HG03280 (cell line): ENCODE measurements around the gene GCNT1.
"Not testable (repeated sequence)": the region's sequence is repeated elsewhere in the genome, so short reads cannot be mapped to it uniquely, and the experiment has no call there.

Source experiments
- ATAC-seq: cut with Tn5 transposase; IDR thresholded peaks from one replicate; pipeline ENCODE4 v1.9.1; 2021; ENCODE audit warnings: mild to moderate bottlenecking, moderate library complexity; ENCODE audit not compliant: unreplicated experiment

The GCNT1 gene

DNA sequence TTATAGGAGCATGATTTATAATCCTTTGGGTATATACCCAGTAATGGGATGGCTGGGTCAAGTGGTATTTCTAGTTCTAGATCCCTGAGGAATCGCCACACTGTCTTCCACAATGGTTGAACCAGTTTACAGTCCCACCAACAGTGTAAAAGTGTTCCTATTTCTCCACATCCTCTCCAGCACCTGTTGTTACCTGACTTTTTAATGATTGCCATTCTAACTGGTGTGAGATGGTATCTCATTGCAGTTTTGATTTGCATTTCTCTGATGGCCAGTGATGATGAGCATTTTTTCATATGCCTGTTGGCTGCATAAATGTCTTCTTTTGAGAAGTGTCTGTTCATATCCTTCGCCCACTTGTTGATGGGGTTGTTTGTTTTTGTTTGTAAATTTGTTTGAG lies 20.4 kb downstream of the GCNT1 start:
- ATAC-seq = not testable (repeated sequence)

DNA sequence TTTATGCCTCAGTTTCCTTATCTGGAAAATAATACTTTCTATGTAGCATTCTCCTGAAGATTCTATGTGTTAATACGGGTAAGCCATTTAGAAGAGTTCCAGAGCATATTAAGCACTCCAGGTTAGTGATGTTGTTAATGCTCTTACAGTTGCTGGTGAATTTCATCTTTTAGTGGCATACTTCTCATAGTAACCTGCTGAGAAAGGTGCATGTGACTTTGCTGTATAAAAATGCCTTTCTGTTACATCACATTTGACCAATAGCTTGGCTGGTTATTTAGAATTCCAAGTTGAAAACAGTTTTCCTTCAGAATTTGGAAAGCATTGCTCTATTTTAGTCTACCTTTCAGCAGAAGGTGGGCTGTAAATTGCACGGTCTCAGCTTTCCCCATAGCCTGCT lies 27.2 kb downstream of the GCNT1 start:
- no peak for ATAC-seq

DNA sequence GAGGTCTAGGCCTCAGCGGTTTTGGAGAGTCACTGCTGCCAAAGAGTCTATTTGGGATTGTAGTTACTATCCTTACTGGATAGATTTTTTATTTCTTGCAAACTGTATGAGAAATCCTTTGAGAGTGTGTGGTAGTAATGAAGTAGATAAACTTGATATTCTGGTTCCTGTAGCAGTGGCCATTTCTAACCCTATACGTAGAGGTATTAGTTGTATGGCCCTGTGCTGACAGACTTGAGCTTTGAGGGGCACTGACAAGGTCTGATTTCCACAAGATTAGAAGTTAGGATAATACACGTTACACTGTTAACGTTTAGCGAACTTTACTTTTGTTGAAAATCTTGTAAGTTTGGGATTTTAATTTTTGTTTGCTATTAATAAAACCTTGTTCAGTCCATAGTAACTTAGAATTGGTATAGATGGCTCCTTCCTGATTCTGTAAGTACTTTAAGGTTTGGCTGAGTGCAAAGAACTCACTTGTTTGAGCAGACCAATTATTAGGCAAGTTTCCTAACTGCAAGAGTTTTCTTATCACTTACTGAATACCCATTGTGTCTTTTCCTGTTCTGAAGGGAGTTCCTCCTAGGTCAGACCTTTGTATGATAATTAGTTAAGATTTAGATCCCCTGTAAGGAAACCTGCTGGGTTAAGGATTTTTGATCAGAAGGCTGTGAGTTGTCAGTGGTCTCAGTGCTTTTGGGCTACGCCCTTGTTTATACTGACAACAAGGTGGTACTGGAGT lies 31.4 kb downstream of the GCNT1 start:
- ATAC-seq = no peak

DNA sequence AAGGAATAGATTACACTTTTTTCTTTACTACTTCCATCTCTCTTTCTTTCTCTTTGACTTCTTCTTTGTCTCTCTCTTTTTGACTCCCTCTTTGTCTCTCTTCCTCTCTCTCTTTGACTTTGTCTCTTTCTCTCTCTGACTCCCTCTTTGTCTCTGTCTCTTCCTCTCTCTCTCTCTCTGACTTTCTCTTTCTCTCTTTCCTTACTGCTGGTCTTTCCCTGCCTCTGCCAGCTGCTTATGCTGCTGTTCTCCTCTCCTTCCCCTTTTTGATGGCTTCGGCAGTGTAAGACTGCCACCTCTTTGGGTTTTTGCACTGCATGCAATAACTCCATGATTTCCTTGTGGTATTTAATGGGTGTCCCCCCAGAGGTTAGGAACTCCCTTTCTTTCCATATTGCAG lies 32.1 kb downstream of the GCNT1 start:
- ATAC-seq = not testable (repeated sequence)

DNA sequence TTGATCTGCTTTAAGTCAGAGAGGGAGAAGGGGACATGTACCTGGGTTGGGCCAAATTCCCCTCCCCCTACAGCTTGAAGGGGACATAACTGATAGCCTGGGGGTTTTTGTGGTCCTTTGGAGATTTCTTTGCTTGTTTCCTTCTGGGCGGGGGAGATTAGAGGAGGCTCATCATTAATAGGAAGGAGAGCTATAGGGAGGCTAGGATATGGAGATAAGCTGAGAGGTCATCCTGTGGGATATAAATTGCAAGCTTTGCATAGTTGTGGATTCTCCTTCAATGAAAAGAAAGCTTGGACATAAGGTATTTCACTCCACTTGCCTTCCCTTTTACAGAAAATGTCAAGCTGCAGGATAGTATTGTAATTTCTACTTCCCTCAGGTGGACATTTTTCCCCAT lies 34.5 kb downstream of the GCNT1 start:
- not testable (repeated sequence) for ATAC-seq

DNA sequence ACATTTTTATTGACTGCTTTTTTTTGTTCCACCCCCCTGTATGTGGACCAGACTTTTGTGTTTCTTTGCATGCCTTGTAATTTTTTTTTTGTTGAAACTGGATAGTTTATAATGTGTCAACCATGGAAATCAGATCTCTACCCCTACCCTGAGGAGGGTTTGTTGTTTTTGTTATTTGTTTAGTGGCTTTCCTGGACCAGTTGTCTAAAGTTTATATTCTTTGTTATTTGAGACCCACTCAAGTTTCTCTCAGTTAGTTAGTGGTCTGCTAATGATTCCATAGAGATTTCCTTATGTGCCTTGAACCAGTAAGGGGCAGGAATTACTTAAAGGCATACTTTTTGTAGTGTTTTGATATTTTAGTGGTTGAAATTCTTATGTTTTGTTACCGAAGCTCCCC lies 41.1 kb downstream of the GCNT1 start:
- no peak for ATAC-seq

DNA sequence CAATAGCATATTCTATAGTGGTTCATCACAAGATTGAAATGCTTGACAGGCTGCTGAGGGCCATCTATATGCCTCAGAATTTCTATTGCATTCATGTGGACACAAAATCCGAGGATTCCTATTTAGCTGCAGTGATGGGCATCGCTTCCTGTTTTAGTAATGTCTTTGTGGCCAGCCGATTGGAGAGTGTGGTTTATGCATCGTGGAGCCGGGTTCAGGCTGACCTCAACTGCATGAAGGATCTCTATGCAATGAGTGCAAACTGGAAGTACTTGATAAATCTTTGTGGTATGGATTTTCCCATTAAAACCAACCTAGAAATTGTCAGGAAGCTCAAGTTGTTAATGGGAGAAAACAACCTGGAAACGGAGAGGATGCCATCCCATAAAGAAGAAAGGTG lies 43.8 kb downstream of the GCNT1 start:
- ATAC-seq = no peak

DNA sequence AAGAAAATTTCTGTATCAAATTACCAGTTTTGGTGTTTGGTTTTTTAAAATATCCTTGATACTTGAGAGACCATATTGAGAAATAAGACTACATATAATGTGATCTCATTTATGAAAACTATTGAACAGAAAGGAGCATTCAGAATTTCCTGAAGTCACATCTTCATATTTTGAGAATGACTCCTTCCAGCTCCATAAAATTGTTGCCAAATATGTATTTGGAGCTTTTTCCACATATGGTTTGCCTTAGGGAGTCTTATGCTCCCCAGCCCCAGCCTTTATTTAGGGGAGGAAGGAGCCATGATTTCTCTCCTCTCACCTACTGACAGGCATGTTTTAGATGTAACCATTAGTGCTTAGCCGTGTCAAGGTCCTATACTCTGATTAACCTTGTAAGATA lies 51.1 kb downstream of the GCNT1 start:
- ATAC-seq = no peak

DNA sequence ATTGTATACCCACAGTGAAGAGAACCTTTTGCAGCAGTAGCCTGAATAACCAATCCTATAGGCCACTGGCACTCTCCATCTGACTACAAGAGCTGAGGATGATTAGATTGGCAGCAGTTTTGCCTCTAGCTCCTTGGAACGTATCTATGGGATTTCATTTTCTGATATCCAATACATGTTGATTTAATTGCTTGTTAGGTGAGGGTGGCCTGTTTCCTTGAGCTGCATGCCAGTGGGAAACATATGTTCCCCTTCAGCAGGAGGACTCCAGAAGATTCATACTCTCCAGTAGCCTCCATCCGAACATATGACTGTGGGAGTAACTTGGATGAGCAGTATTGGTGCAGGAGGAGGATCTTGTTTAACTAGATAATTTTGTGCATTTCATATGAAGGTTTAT lies 51.5 kb downstream of the GCNT1 start:
- ATAC-seq = no peak

DNA sequence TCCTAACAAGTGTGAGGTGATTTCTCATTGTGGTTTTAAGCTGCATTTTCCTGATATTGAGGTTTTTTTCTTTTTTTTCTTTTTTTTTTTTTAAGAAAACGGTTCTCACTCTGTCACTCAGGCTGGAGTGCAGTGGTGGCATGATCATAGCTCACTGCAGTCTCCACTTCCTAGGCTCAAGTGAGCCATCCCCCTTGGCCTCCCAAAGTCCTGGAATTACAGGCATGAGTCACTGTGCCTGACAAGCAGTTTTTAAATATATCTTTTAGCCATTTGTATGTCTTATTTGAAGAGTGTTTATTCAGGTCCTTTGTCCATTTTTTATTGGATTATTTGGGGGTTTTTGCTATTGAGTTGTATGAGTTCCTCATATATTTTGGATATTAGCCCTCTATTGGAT lies 53.8 kb downstream of the GCNT1 start:
- ATAC-seq = no peak

DNA sequence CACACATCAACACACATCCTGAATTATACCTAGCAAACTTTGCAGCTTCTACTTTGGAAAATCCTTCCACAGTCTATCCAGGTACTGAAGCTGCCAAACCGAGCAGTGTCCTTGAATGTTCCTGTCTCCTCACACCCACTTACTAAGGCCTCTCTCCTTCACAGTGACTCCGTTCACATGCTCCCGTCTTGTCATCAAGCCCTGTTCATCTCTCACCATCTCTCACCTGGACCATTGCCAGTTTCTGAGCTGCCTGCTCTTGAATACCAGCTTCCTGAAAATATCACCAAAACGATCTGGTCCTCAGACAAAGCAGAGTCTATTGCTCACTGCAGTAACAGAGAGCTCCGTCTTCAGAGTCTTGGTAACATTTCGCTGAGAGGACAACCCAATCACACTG lies 57.4 kb downstream of the GCNT1 start:
- no peak for ATAC-seq

DNA sequence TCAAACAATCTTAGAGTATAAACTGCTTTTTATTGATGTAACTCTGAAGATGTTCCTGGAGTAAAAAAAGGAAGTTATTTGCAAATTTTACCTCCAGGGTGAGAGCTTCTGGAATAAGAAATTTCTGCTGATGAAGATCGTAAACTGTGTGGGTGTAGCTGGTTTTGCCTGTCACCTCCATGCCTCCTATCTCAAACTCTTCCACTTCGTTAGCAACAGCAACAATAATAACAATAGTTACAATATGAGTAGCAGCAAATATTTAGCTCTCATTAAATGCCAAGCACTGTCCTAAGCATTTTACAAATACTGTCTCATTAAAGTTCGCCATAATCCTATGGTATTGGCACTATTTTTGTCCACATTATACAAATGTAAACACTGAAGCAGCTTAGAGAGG lies 57.9 kb downstream of the GCNT1 start:
- ATAC-seq = no peak

DNA sequence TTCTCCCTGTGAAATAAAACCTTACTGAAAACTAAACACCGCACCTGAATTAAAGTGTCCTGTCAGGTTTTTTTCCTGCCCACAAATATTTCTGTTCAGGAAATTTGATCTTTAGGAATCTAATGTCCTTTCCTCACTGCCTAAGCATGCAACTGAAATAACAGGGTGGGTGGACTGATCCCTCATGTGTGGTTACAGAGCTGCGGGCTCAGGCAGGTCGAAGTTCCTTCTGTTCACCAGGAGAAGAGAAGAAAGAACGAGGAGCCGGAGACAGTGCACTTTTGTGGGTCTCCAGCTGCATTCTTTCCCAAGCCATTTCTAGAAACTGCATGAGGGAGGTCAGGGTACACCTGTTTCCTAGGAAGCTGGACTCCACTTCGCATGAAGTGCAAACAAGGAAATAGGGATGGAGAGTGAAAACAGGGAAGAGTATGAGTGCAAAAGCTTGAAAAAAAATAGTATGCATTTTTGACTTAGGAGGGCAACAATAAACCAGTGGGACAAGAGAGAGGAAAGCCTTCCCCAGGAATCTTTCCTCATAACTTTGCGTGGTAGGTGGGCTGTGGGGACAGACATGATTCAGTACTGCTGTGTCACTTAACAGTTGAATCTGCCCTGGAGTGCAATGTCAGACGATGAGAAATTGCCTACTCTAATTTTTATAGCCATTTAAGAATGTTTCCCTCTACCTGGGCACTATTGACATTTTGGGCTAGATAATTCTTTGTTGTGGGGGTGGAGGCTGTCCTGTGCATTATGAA lies 60.3 kb downstream of the GCNT1 start:
- ATAC-seq = no peak

DNA sequence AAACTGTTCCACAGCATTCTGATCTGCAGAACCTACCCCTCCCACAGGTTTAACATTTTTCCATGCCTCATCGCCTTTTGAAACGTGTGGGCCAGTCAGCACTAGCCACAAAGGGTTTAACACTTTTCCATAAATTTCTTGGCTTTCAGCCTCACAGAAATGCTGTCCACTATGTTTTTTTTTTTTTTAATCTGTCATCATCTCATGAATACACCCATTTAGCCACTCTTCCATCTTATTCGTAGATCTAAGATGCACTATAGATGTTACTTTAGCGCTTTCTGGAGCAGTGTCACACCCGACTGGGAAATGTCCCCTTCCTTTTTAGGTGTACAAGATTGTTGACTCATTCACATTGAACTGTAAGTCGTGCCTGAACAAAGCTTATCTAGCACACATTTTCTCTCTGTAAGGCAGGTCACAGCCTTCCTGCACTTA lies 62.3 kb downstream of the GCNT1 start:
- no peak for ATAC-seq

DNA sequence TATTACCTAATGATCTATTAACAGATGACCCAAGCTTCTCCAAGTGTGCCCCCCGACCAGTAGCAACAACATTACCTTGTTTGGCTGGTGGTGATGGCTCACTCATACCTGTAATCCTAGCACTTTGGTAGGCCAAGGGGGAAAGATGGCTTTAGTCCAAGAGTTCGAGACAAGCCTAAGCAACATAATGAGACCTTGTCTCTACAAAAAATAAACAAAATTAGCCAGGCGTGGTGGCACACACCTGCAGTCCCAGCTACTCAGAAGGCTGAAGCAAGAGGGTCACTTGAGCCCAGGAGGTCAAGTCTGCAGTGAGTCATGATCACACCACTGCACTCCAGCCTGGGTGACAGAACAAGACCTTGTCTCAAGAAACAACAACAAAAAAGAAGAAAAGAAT lies 62.9 kb downstream of the GCNT1 start:
- ATAC-seq = no peak

DNA sequence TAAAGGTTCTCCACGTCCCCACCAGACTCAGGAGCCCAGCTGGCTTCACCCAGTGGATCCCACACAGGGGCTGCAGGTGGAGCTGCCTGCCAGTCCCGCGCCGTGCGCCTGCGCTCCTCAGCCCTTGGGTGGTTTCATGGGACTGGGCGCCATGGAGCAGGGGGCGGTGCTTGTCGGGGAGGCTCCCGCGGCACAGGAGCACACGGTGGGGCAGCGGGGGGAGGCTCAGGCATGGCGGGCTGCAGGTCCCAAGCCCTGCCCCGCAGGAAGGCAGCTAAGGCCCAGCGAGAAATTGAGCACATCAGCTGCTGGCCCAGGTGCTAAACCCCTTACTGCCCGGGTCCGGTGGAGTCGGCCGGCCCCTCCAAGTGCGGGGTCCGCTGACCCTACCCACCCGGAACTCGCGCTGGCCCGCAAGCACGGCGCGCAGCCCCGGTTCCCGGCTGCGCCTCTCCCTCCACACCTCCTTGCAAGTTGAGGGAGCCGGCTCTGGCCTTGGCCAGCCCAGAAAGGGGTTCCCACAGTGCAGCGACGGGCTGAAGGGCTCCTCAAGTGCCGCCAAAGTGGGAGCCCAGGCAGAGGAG lies 64.7 kb downstream of the GCNT1 start:
- ATAC-seq = not testable (repeated sequence)

DNA sequence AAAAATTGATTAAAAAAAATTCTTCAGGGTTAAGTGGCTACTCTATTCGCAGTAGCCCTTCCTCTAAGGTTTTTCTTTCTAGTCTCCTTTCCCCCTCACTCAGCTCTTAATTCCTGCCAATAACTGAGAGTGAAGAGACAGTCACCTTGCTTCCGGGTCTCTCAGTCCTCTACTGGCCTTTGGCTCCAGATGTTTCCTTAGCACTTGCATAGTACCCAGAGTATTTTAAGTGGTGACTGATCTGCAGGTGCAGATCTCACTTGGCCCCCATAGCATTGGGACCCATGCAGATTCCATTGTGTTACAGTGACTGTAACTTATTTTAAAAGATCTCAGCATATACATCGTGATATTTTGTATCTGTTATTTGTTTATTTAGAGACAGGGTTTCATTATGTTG lies 66.2 kb downstream of the GCNT1 start:
- no peak for ATAC-seq

DNA sequence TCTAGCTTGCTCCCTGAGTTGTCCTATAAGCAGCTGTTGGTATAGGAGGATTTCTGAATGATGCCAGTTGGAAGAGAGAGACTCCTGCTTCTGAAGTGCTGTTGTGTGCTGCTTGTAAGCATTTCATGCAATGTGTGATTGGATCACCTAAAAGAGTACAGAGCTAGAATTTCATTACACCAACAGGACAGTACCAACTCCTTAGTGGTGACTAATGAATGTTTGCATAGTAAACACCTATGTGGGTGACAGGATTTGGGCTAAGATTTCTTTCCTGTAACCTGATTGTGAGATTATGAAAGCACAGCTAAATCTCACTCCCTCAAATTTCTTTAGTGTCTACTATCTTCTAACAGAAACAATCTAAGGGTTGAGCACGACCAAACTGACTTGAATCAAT lies 67.0 kb downstream of the GCNT1 start:
- ATAC-seq = no peak

DNA sequence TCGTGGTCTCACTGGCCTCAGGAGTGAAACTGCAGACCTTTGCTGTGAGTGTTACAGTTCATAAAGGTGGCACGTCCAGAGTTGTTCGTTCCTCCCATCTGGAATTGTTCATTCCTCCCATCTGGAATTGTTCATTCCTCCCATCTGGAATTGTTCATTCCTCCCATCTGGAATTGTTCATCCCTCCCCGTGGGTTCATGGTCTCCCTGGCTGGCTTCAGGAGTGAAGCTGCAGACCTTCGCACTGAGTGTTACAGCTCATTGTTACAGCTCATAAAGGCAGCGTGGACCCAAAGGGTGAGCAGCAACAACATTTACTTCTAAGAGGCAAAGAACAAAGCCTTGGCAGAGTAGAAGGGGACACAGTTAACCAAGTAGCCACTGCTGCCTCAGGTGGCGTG lies 69.1 kb downstream of the GCNT1 start:
- ATAC-seq = no peak

DNA sequence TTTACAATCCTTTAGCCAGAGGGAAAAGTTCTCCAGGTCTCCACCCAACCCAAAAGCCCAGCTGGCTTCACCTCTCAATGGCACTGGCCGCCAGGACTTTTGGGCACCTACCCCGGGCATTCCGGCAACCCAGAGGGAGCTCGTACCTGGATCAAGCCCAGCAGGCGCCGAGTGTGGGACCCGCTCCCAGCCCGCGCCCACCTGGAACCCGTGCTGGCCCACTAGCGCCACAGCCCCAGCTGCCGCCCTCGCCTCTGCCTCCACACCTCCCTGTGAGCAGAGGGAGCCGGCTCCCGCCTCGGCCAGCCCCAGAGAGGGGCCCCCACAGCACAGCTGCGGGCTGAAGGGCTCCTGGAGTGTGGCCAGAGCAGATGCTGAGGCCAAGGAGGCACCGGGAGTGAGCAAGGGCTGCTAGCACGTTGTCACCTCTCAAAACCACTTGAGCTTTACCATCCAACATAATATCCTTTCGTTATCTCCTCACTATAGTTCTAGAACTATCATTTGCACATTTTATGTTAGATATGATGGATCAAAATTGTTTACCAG lies 69.7 kb downstream of the GCNT1 start:
- no peak for ATAC-seq

DNA sequence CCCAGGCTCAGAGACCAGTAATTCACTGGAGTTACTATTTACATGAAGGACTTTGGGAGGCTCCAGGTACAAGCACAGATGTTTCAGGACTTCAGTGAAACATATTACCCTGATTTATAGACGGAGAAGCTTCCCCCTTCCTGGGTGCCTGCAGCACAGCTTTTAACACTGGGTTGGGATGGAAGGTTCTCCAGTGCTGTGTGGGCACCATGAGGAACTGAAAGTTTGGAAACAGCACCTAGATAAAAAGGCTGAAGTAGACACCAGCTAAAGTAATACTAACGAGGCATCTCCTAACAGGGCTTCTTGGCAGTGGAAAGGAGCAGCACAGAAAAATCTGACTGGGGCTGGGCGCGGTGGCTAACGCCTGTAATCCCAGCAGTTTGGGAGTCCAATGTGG lies 70.7 kb downstream of the GCNT1 start:
- ATAC-seq = no peak
